VCaP (cell line): ENCODE measurements around the gene HDAC10.
"Not testable (repeated sequence)": the region's sequence is repeated elsewhere in the genome, so short reads cannot be mapped to it uniquely, and the experiment has no call there.

Experiments
- H3K27ac ChIP-seq: fragments of 450-650 bp; 2 replicates; pipeline ENCODE4 v1.5.1; 2017
- CTCF ChIP-seq: fragments of 450-650 bp; conservative IDR thresholded peaks from 2 replicates; pipeline ENCODE4 v1.5.1; 2017; ENCODE audit warnings: mild to moderate bottlenecking, moderate library complexity

Gene HDAC10

GRCh38 chr22:50277761-50278160 is 26.7 kb upstream of the HDAC10 start:
- TF ChIP-seq CTCF = no peak

GRCh38 chr22:50276143-50276542 is 25.1 kb upstream of the HDAC10 start:
- H3K27ac ChIP-seq = no peak overlapping the region
- no peak for TF ChIP-seq CTCF

More at GRCh38 chr22:50277761-50278160, 26.7 kb upstream of the HDAC10 start:
- H3K27ac ChIP-seq = no peak overlapping the region

GRCh38 chr22:50275181-50276055 is 24.4 kb upstream of the HDAC10 start:
- TF ChIP-seq CTCF = no peak
- no peak overlapping the region for H3K27ac ChIP-seq

- no peak overlapping the region for H3K27ac ChIP-seq
These were observed 23.7 kb upstream of the HDAC10 start for GRCh38 chr22:50274771-50275170.

GRCh38 chr22:50274311-50274710 is 23.2 kb upstream of the HDAC10 start:
- TF ChIP-seq CTCF = no peak

More at GRCh38 chr22:50274771-50275170, 23.7 kb upstream of the HDAC10 start:
- no peak for TF ChIP-seq CTCF

GRCh38 chr22:50273781-50274180 is 22.7 kb upstream of the HDAC10 start:
- not testable (repeated sequence) for H3K27ac ChIP-seq

More at GRCh38 chr22:50274311-50274710, 23.2 kb upstream of the HDAC10 start:
- H3K27ac ChIP-seq = no peak overlapping the region

GRCh38 chr22:50273352-50273751 is 22.3 kb upstream of the HDAC10 start:
- H3K27ac ChIP-seq = not testable (repeated sequence)

GRCh38 chr22:50272044-50272802 is 21.2 kb upstream of the HDAC10 start:
- TF ChIP-seq CTCF = no peak
- H3K27ac ChIP-seq = peak overlapping the region; percentile 85
